NCI-H526 treated with DMSO at 0.1 percent for 48 hours (cell line): ENCODE results near the gene LHPP.

ENCODE experiments used
- DNase-seq: peaks from one replicate; lab custom pipeline; 2025; lab: John Stamatoyannopoulos, UW

Gene LHPP

DNA sequence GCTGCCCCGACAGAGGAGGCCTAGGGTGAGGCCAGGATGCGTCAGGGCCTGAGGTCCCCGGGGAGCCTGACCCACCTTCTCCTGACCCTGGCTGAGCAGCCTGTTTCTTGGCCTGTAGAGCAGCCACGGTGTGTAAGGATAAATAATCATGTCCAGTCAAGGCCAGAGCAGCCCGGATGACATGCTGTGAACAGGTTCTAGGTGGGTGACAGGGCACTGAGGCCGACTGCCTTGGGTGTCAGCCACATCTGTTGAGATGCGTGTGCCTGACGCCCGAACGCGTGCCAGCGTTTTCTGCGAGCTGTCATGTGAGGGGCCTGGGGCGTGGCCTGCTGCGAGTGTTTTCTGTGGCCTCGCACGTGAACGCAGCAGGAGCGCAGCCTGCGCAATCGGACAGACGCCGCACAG lies 164.2 kb downstream of the LHPP start:
- DNase-seq: no peak

DNA sequence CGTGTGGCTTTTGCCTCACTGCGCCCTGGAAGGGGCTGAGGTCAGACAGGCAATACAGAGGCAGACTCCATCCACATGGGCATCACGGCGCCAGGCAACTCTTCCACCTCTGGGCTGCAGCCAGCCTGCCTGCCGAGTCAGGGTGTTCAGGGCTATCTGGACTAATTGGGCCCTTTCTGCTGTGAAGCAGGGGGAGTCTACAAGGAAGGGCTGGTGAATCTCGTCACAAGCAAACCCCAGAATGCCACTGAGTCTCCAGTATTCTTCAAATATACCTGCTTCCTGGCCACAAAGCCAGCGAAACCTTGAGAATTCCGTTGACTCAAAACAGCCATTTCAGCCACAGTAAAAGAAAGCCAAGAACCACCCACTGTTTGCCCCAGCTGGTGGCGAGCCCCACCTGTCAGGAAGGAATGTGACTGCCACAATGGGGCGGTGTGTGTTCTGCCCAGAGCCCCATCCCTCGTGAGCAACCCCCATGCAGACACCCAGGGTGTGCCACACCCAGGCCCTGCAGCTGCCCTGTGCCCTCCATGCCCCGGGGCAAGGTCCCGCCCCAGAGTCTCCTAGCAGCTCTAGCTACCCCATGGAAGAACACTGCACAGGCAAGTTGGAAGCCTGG lies 165.2 kb downstream of the LHPP start:
- DNase-seq: no peak

DNA sequence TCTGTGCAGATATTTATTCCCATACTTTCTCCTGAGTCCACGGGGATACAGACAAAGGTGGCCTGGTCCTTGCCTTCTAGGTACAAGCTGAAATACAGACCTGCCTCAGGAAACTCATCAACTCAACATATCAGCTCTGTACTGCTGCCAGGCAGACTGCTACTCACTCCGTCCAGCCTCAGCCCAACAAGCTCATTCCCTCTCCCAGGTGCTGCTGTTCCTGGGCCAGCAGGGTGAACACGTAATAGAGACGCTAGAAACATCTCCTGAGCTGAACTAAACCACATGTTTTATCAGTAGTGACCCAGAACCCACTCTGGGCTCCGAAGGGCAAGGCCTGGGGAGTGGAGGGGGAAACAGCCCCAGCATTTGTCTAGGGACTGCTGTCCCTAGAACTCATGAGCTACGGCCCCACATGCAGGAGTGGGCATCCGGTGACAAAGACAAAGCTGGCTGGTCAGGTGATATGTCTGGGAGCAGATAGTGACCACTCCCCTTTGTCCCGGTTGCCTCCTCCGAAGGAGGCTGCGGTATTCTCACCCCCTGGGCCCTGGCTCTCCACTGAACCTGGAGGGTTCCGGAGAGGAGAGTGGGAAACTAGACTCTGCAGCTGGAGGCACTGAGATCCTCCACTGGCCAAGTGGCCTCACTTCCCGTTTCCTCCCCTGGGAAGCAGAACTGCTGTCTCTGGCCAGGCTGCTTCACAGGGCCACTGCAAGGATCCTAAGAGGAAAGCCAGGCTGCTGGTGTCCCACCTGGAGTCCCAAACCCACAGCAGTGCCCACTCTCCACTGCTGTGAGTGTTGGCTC lies 166.4 kb downstream of the LHPP start:
- no peak for DNase-seq

DNA sequence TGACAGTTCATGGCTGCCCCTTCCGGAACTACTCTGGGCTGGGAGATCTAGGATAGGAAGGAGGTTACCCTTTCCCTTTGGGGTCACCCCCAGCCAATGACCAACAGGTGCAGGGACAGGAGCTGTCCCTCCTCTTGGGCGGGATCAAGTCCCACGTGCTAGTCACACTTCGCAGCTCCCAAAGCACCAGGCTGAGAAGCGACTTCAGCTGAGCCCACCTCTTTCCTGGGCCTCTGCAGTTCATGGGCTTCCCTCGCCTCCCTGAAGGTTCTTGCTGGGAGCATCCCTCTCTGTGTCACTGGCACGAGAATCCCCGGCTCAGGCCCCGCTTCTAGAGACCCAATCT lies 167.0 kb downstream of the LHPP start:
- no peak for DNase-seq

GRCh38 chr10:124629415-124629814 lies 167.8 kb downstream of the LHPP start:
- no peak for DNase-seq

- DNase-seq: no peak
These were observed 168.2 kb downstream of the LHPP start for GRCh38 chr10:124629842-124630241.

- no peak for DNase-seq
These were observed 168.9 kb downstream of the LHPP start for GRCh38 chr10:124630551-124630950.

DNA sequence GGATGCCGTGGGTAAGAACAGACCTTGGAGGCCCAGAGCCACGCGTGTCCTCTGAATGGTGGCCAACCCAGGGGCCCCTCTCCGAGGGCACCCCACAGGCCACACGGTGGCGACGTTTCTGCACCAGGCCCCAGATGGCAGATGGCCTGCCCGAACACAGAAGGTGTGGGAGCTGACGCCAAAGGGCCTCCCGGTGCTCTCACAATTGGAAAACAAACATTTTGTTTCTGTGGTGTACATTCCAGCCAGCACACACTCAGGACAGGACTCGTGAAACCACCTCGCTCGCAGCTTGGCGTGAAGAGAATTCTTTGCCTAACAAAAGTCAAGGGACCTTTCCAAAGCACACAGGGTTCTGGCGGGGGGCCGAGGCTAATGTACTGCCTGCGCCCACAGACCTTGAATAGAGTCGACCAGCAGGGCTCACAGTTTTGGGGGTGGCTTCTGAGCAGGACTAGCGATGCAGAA lies 170.5 kb downstream of the LHPP start:
- DNase-seq: no peak

- DNase-seq: no peak
These were observed 170.9 kb downstream of the LHPP start for GRCh38 chr10:124632566-124632965.

DNA sequence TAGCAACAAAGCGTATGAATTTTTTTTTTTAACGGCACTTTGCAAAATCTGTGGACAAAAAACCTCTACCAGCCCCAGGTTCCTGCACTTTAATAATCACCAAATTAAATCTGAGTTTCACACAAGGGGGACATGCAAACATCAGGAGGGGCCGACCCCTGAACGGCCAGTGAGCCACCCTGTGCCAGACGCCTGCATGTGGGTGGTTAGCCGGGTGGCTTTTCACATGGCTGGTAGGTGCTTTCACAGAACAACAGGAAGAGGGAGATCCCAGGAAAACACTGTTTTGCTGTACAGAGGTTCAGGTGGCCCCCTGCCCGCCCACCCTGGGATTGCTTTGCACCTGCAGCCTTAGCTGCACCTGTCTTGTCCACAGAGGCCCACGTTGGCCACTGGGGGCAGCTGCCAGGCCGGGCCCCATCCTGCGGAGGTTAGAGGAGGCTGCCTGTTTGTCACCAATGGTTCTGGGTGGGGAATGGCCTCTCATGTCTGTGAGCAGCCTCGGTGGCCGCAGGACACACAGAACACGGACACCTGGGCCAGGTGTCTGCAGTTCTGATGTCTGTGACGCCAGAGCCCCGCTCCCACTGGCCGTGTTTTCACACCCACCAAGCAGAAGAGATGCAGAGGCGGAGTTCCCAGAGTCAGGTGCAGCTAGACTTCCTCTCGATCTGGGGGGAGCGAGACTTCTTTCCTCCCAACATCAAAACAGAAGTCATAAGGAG lies 174.8 kb downstream of the LHPP start:
- DNase-seq: no peak

- DNase-seq: no peak
These were observed 175.6 kb downstream of the LHPP start for GRCh38 chr10:124637091-124637700.

GRCh38 chr10:124637746-124638145 lies 176.1 kb downstream of the LHPP start:
- DNase-seq: no peak

DNA sequence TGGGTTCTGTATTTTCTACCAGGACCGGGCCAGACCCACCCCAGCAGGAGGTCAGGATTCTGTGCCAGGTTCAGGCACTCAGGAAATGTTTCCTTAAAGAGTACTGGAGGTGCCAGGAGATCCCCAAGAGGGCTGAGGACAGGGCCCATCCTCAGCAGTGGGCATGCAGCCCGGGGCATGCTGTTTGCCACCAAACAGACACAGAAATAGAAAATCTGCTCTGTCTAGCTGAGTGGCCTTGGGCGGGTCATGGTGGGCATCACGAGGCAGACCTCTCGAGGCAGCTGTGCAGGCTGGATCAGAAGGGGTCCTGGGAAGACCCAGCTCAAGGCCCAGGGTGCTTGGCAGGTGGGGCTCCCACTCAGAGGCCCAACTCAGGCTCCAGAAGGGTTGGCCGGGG lies 177.6 kb downstream of the LHPP start:
- DNase-seq: no peak

DNA sequence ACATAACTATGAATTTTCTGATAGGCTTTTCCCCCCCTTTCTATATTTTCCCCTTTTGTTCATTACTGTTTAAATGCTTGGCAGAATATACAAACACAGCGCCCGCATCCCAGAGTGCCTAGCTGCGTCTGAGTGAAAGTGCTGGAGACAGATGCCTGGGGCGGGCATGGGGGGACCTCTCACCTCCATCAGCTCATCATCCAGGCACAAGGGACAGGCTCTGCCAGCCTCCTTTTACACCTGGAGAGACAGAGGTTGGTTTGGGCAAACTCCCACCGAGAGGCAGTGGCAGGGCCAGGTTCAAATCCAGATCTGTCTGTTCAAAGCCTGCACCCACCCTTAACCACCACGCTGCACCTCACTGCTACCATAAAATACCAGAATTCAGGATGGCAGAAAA lies 178.0 kb downstream of the LHPP start:
- DNase-seq: no peak

DNA sequence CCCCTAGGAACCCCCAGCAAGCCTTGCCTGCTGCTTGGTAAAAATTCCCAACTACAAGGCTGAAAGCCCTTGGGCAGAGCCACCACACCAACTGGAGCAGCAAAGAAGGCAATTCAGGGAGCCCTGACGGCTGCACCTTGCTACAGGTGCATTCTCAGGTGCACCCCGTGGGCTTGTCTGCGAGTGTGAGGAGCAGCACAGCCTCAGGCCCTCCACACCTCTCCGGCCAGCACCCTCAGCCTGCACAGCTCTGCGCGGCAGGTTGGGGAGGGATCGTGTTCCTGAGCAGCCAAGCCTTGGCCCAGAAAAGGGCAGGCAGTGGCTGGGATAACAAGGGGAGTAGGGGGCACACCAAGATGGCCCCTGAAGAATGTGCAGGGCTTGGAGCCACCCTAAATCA lies 178.4 kb downstream of the LHPP start:
- no peak for DNase-seq

- DNase-seq: no peak
These were observed 179.1 kb downstream of the LHPP start for GRCh38 chr10:124640538-124641231.

- no peak for DNase-seq
These were observed 179.9 kb downstream of the LHPP start for GRCh38 chr10:124641282-124642087.

- DNase-seq: no peak
These were observed 180.6 kb downstream of the LHPP start for GRCh38 chr10:124642088-124642710.

GRCh38 chr10:124643330-124644009 lies 181.8 kb downstream of the LHPP start:
- DNase-seq: no peak

GRCh38 chr10:124644236-124644635 lies 182.6 kb downstream of the LHPP start:
- DNase-seq: no peak
